Ammon's horn (tissue), 1 donor: ENCODE data around the gene PNMA8B.

Source experiments
- DNase-seq: peaks from one replicate; pipeline ENCODE4 v3.0.0-alpha.2; 2016; ENCODE audit warnings: low spot score

PNMA8B gene

GRCh38 chr19:46453661-46454060 is 42.0 kb downstream of the PNMA8B start:
- no peak for DNase-seq

- DNase-seq, result no peak
These were observed 43.5 kb downstream of the PNMA8B start for GRCh38 chr19:46452186-46452585.

- peak; percentile 53 for DNase-seq
These were observed 44.3 kb downstream of the PNMA8B start for GRCh38 chr19:46451352-46451751.

GRCh38 chr19:46450737-46451136 is 44.9 kb downstream of the PNMA8B start:
- DNase-seq, result no peak

- DNase-seq, result no peak
These were observed 46.4 kb downstream of the PNMA8B start for GRCh38 chr19:46449228-46449627.

- DNase-seq, result no peak
These were observed 47.1 kb downstream of the PNMA8B start for GRCh38 chr19:46448601-46449000.

- DNase-seq, result no peak
These were observed 47.8 kb downstream of the PNMA8B start for GRCh38 chr19:46447824-46448223.

GRCh38 chr19:46447006-46447405 is 48.7 kb downstream of the PNMA8B start:
- DNase-seq, result no peak

GRCh38 chr19:46446021-46446420 is 49.6 kb downstream of the PNMA8B start:
- DNase-seq, result no peak

- DNase-seq, result no peak
These were observed 52.7 kb downstream of the PNMA8B start for GRCh38 chr19:46442808-46443450.

GRCh38 chr19:46441866-46442265 is 53.8 kb downstream of the PNMA8B start:
- DNase-seq, result no peak
